Stimulated activated naive CD4-positive, alpha-beta T cell treated with Interleukin-2 at 50 U/mL for 16 hours (primary cell): ENCODE results near the gene ZNF414.

Experiments
- DNase-seq: peaks from one replicate; lab custom pipeline; 2025; lab: John Stamatoyannopoulos, UW

ZNF414 gene

GRCh38 chr19:8463365-8463764 is 50.6 kb downstream of the ZNF414 start:
- no peak for DNase-seq

- DNase-seq, result no peak
Measured at GRCh38 chr19:8462571-8462970, 51.4 kb downstream of the ZNF414 start.

GRCh38 chr19:8461891-8462290 is 52.1 kb downstream of the ZNF414 start:
- DNase-seq, result no peak

- DNase-seq, result no peak
Measured at GRCh38 chr19:8461376-8461775, 52.6 kb downstream of the ZNF414 start.

- no peak for DNase-seq
Measured at GRCh38 chr19:8460516-8461298, 53.3 kb downstream of the ZNF414 start.
